Sigmoid colon (tissue), 7 donors: ENCODE measurements around the gene C1QTNF9. TPM values are rescaled to one million over a fixed set of nuclear protein-coding genes. Genes with fewer than 3 reads are reported as not detected.

Source experiments
- DNase-seq: peaks from one replicate; pipeline ENCODE4 v3.0.0-alpha.2; 2019
- H3K27ac ChIP-seq, 4 donors: fragments of 200-600 bp; sonication (generic); one replicate each; pipeline ENCODE4 v1.5.1; 2016 to 2019; ENCODE audit warnings: mild to moderate bottlenecking in 1 of 4
- H3K27me3 ChIP-seq, 3 donors: fragments of 200-600 bp; sonication (generic); one replicate each; pipeline ENCODE4 v1.5.1; 2019; ENCODE audit warnings: mild to moderate bottlenecking in 1 of 3
- H3K36me3 ChIP-seq, 4 donors: fragments of 200-600 bp; sonication (generic); one replicate each; pipeline ENCODE4 v1.5.1; 2016 to 2019
- H3K4me1 ChIP-seq, 4 donors: fragments of 200-600 bp; sonication (generic); one replicate each; pipeline ENCODE4 v1.5.1; 2017 to 2019
- H3K4me3 ChIP-seq, 4 donors: fragments of 200-600 bp; sonication (generic); one replicate each; pipeline ENCODE4 v1.5.1; 2017 to 2019; ENCODE audit warnings: mild to moderate bottlenecking in 2 of 4, moderate library complexity in 1 of 4
- H3K9me3 ChIP-seq, 4 donors: fragments of 200-600 bp in 3 of 4; sonication (generic) in 3 of 4; one replicate each; pipeline versions ENCODE4 v1.5.1 to v1.6.1; 2013 to 2019
- EP300 ChIP-seq, 4 donors: sonication (generic); formaldehyde crosslinking; IDR thresholded peaks; one replicate each; pipeline ENCODE4 v1.6.1; 2017; ENCODE audit warnings: antibody characterized with exemption in 4 of 4
- POLR2A ChIP-seq, 2 donors: fragments of 450-650 bp; IDR thresholded peaks; one replicate each; pipeline ENCODE4 v1.6.1; 2016; ENCODE audit warnings: antibody characterized with exemption in 2 of 2, mild to moderate bottlenecking in 2 of 2, moderate library complexity in 2 of 2
- POLR2AphosphoS5 ChIP-seq, 4 donors: sonication (generic); formaldehyde crosslinking; IDR thresholded peaks; one replicate each; pipeline ENCODE4 v1.6.1; 2017; ENCODE audit warnings: antibody characterized with exemption in 4 of 4
- WGBS, 2 donors: extraction: QIAGEN DNeasy Blood & Tissue Kit; methylation state at CpG; one replicate each; pipeline ENCODE4 v1.1.7; 2013; 5-methylcytosine and 5-hydroxymethylcytosine counted together
- intact Hi-C: fragments of 100-400 bp; cut with DNase I; formaldehyde crosslinking; loops from one replicate; pipeline ENCODE4 v1.15.1; 2023
- polyA plus RNA-seq, 3 donors: library from polyadenylated mRNA; stranded (reverse); fragments of 200-250 nt; gene quantifications; one replicate each; pipeline ENCODE4 v1.2.3, GENCODE V29; 2013
- total RNA-seq, 4 donors: library from RNA; depleted of rRNA; stranded (reverse); fragments of >200 nt; gene quantifications; one replicate each; pipeline ENCODE4 v1.1.0, GENCODE V29; 2016
- TF ChIP-seq, protein P1 (sequence below), 4 experiments: fragments of 450-650 bp in 3 of 4; fragments of 200-600 bp in 1 of 4; IDR thresholded peaks; one replicate each; pipeline ENCODE4 v1.5.1; 2016 to 2019; ENCODE audit warnings: antibody characterized with exemption in 4 of 4, mild to moderate bottlenecking in 3 of 4, moderate library complexity in 2 of 4
- donor health status: healthy with polysubstance abuse.
- donor health status: Bipolar disorder and iron deficiency.
- donor health status: healthy.

C1QTNF9 gene
- total and polyA plus RNA-seq, 7 donors = 0.19 to 2.2 (median 0.82) TPM; not detected in 4

GRCh38 chr13:24290280-24290932 lies 19.0 kb upstream of the C1QTNF9 start:
- TF ChIP-seq POLR2A (IDR thresholded peaks at IDR 0.05) (no peak), EP300 (IDR thresholded peaks at IDR 0.05) (no peak), POLR2AphosphoS5 (IDR thresholded peaks at IDR 0.05) (no peak)
- TF ChIP-seq, protein P1, sequence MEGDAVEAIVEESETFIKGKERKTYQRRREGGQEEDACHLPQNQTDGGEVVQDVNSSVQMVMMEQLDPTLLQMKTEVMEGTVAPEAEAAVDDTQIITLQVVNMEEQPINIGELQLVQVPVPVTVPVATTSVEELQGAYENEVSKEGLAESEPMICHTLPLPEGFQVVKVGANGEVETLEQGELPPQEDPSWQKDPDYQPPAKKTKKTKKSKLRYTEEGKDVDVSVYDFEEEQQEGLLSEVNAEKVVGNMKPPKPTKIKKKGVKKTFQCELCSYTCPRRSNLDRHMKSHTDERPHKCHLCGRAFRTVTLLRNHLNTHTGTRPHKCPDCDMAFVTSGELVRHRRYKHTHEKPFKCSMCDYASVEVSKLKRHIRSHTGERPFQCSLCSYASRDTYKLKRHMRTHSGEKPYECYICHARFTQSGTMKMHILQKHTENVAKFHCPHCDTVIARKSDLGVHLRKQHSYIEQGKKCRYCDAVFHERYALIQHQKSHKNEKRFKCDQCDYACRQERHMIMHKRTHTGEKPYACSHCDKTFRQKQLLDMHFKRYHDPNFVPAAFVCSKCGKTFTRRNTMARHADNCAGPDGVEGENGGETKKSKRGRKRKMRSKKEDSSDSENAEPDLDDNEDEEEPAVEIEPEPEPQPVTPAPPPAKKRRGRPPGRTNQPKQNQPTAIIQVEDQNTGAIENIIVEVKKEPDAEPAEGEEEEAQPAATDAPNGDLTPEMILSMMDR (IDR thresholded peaks at IDR 0.05) = no peak
- no peak overlapping the region for H3K27ac ChIP-seq
- no peak for DNase-seq
- intact Hi-C loops = no loop called here
- 96% methylated on average over 20 of the region's 20 CpGs for WGBS, 2 donors
- no peaks in the 10 kb centered on the region for H3K4me1 ChIP-seq
- H3K9me3 ChIP-seq = no peaks in the 10 kb centered on the region
- peaks cover 0 to 93% (median 37%) of the 10 kb centered on the region in 4 donors for H3K36me3 ChIP-seq
- no peak overlapping the region for H3K4me3 ChIP-seq
- H3K27me3 ChIP-seq = no peaks in the 10 kb centered on the region

DNA sequence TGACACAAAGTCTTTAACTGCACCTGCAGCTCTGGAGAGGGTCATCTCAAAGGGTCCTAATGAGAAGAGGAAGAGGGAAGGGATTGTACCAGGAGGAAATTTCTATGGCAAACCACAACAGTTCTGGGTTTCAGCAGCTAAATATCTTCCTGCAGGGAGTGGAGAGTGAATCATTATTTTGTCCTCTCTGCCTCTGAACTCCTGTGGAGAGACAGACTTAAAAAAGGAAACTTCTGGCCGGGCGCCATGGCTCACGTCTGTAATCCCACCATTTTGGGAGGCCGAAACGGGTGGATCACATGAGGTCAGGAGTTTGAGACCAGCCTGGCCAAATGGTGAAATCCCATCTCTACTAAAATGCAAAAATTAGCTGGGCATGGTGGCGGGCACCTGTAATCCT lies 16.9 kb upstream of the C1QTNF9 start:
- Histone ChIP-seq H3K27me3 (no peaks in the 10 kb centered on the region), H3K27ac (no peak overlapping the region), H3K9me3 (no peaks in the 10 kb centered on the region), H3K4me3 (no peak overlapping the region), H3K4me1 (no peaks in the 10 kb centered on the region), H3K36me3 (peaks cover 0 to 93% (median 29%) of the 10 kb centered on the region in 4 donors)
- no peak for TF ChIP-seq POLR2A (IDR thresholded peaks at IDR 0.05)
- TF ChIP-seq, protein P1 (IDR thresholded peaks at IDR 0.05) = no peak
- no peak for TF ChIP-seq POLR2AphosphoS5 (IDR thresholded peaks at IDR 0.05)
- no peak for TF ChIP-seq EP300 (IDR thresholded peaks at IDR 0.05)
- intact Hi-C loops = no loop called here
- no peak for DNase-seq
- WGBS, 2 donors = 92 to 95% methylated on average over 6 of the region's 6 CpGs

- no peaks in the 10 kb centered on the region for H3K9me3 ChIP-seq
- no peak for DNase-seq
- no peaks in the 10 kb centered on the region for H3K4me1 ChIP-seq
- no peaks in the 10 kb centered on the region for H3K27me3 ChIP-seq
- H3K27ac ChIP-seq = no peak overlapping the region
- H3K4me3 ChIP-seq = no peak overlapping the region
- WGBS, 2 donors = 96 to 97% methylated on average over 10 of the region's 10 CpGs
- TF ChIP-seq POLR2AphosphoS5 (IDR thresholded peaks at IDR 0.05) = no peak
- no peak for TF ChIP-seq POLR2A (IDR thresholded peaks at IDR 0.05)
- TF ChIP-seq, protein P1 (IDR thresholded peaks at IDR 0.05) = no peak
- TF ChIP-seq EP300 (IDR thresholded peaks at IDR 0.05) = no peak
- intact Hi-C loops = no loop called here
- H3K36me3 ChIP-seq = peaks cover 0 to 95% (median 37%) of the 10 kb centered on the region in 4 donors
Observed at GRCh38 chr13:24293746-24294145, 15.6 kb upstream of the C1QTNF9 start.

GRCh38 chr13:24299488-24300114 lies 9.8 kb upstream of the C1QTNF9 start:
- peaks cover 0 to 92% (median 27%) of the 10 kb centered on the region in 4 donors for H3K36me3 ChIP-seq
- intact Hi-C loops = no loop called here
- no peaks in the 10 kb centered on the region for H3K9me3 ChIP-seq
- no peak overlapping the region for H3K27ac ChIP-seq
- TF ChIP-seq POLR2AphosphoS5 (IDR thresholded peaks at IDR 0.05) (no peak), EP300 (IDR thresholded peaks at IDR 0.05) (no peak), POLR2A (IDR thresholded peaks at IDR 0.05) (no peak)
- TF ChIP-seq, protein P1 (IDR thresholded peaks at IDR 0.05) = no peak
- 93 to 96% methylated on average over 16 of the region's 16 CpGs for WGBS, 2 donors
- H3K4me3 ChIP-seq = no peak overlapping the region
- peaks cover 0 to 6% (median 2%) of the 10 kb centered on the region in 4 donors for H3K4me1 ChIP-seq
- DNase-seq = no peak
- H3K27me3 ChIP-seq = no peaks in the 10 kb centered on the region
